Left ventricle myocardium inferior (tissue), 1 donor: ENCODE data around the gene PITPNC1. TPM values are rescaled to one million over a fixed set of nuclear protein-coding genes. Genes with fewer than 3 reads are reported as not detected.
"Not testable (repeated sequence)": the region's sequence is repeated elsewhere in the genome, so short reads cannot be mapped to it uniquely, and the experiment has no call there.

ENCODE experiments used
- DNase-seq: peaks from one replicate; pipeline ENCODE4 v3.0.0-alpha.2; 2020
- H3K27ac ChIP-seq: fragments of 200-600 bp; replicated peaks from 2 replicates; pipeline ENCODE4 v1.8.0; 2021
- H3K27me3 ChIP-seq: fragments of 200-600 bp; 2 replicates; pipeline ENCODE4 v1.8.0; 2021; ENCODE audit warnings: low read depth
- H3K36me3 ChIP-seq: fragments of 200-600 bp; 2 replicates; pipeline ENCODE4 v1.8.0; 2021
- H3K4me1 ChIP-seq: fragments of 200-600 bp; 2 replicates; pipeline ENCODE4 v1.8.0; 2021
- H3K4me3 ChIP-seq: fragments of 200-600 bp; 2 replicates; pipeline ENCODE4 v1.8.0; 2021; ENCODE audit warnings: mild to moderate bottlenecking, moderate library complexity
- H3K9me3 ChIP-seq: fragments of 200-600 bp; replicated peaks from 2 replicates; pipeline ENCODE4 v1.8.0; 2021
- CTCF ChIP-seq: fragments of 200-600 bp; IDR thresholded peaks from 2 replicates; pipeline ENCODE4 v1.8.0; 2021; ENCODE audit warnings: antibody characterized with exemption, mild to moderate bottlenecking, borderline replicate concordance
- intact Hi-C: fragments of 100-400 bp; cut with micrococcal nuclease; formaldehyde crosslinking; loops from one replicate; pipeline ENCODE4 v1.11.0; 2022
- total RNA-seq: library from RNA; stranded (reverse); fragmentation: NEBNext Ultra II Directional; extraction: Animal tissue kit (Norgen Biotek cat#: 25700); gene quantifications from one replicate; pipeline ENCODE4 v1.2.1, GENCODE V29; 2021
- donor health status: DM: no; HTN: yes; CAD: no; lungs with severe emphysema.

The PITPNC1 gene
- total RNA-seq, 1 donor from 2014 or later, result 8.1 TPM

- TF ChIP-seq CTCF, result peak; percentile 36
- Histone ChIP-seq H3K27me3 (no peaks in the 10 kb centered on the region), H3K4me3 (no peak overlapping the region), H3K36me3 (peaks cover 22% of the 10 kb centered on the region), H3K9me3 (peaks cover 8% of the 10 kb centered on the region), H3K27ac (peak overlapping the region; percentile 16), H3K4me1 (peaks cover 24% of the 10 kb centered on the region)
- DNase-seq, result peak; percentile 26
- intact Hi-C loops, result loop anchor here (10.0 kb wide), 1 partner anchor 214 kb away; no protein-coding TSS in a partner anchor
Observed at GRCh38 chr17:67628580-67629013, 251.5 kb downstream of the PITPNC1 start.

- peak overlapping the region; percentile 2 for H3K27ac ChIP-seq
- H3K4me3 ChIP-seq, result no peak overlapping the region
- intact Hi-C loops, result loop anchor here (10.0 kb wide), 1 partner anchor 215 kb away; no protein-coding TSS in a partner anchor
- peak; percentile 56 for TF ChIP-seq CTCF
- peaks cover 18% of the 10 kb centered on the region for H3K36me3 ChIP-seq
- peaks cover 35% of the 10 kb centered on the region for H3K4me1 ChIP-seq
- no peak for DNase-seq
- peaks cover 8% of the 10 kb centered on the region for H3K9me3 ChIP-seq
- H3K27me3 ChIP-seq, result no peaks in the 10 kb centered on the region
Observed at GRCh38 chr17:67629971-67630320, 252.9 kb downstream of the PITPNC1 start.

- H3K4me3 ChIP-seq, intact Hi-C loops, H3K9me3 ChIP-seq, H3K27ac ChIP-seq, H3K27me3 ChIP-seq, DNase-seq: not testable (repeated sequence)
- H3K36me3 ChIP-seq, result peaks cover 16% of the 10 kb centered on the region
- H3K4me1 ChIP-seq, result peaks cover 41% of the 10 kb centered on the region
Observed at GRCh38 chr17:67630836-67631235, 253.8 kb downstream of the PITPNC1 start.

GRCh38 chr17:67632141-67632540 is 255.1 kb downstream of the PITPNC1 start:
- peaks cover 8% of the 10 kb centered on the region for H3K9me3 ChIP-seq
- H3K27me3 ChIP-seq, result no peaks in the 10 kb centered on the region
- DNase-seq, result no peak
- TF ChIP-seq CTCF, result no peak
- H3K4me3 ChIP-seq, result no peak overlapping the region
- H3K36me3 ChIP-seq, result peaks cover 16% of the 10 kb centered on the region
- H3K4me1 ChIP-seq, result peaks cover 54% of the 10 kb centered on the region
- H3K27ac ChIP-seq, result no peak overlapping the region
- intact Hi-C loops, result no loop called here

GRCh38 chr17:67633751-67634211 is 256.7 kb downstream of the PITPNC1 start:
- peaks cover 63% of the 10 kb centered on the region for H3K4me1 ChIP-seq
- peaks cover 16% of the 10 kb centered on the region for H3K36me3 ChIP-seq
- peak; percentile 44 for DNase-seq
- peak overlapping the region; percentile 83 for H3K27ac ChIP-seq
- intact Hi-C loops, result no loop called here
- no peak for TF ChIP-seq CTCF
- H3K4me3 ChIP-seq, result no peak overlapping the region
- H3K9me3 ChIP-seq, result no peaks in the 10 kb centered on the region
- no peaks in the 10 kb centered on the region for H3K27me3 ChIP-seq

GRCh38 chr17:67635681-67636080 is 258.6 kb downstream of the PITPNC1 start:
- no peak for TF ChIP-seq CTCF
- no peak for DNase-seq

More at GRCh38 chr17:67635681-67636080, 258.6 kb downstream of the PITPNC1 start:
- Histone ChIP-seq H3K27me3 (no peaks in the 10 kb centered on the region), H3K27ac (no peak overlapping the region), H3K4me3 (no peak overlapping the region), H3K9me3 (no peaks in the 10 kb centered on the region), H3K36me3 (peaks cover 16% of the 10 kb centered on the region), H3K4me1 (peaks cover 63% of the 10 kb centered on the region)
- intact Hi-C loops, result no loop called here
